NCI-H2171 treated with DMSO at 0.1 percent for 48 hours (cell line): Measurements from ENCODE around the gene CCDC12.
A peak's percentile ranks its signal among the peaks of the same experiment; 100 is the strongest.

Experiments used
- DNase-seq: peaks from one replicate; lab custom pipeline; 2025; lab: John Stamatoyannopoulos, UW

CCDC12 gene

DNA sequence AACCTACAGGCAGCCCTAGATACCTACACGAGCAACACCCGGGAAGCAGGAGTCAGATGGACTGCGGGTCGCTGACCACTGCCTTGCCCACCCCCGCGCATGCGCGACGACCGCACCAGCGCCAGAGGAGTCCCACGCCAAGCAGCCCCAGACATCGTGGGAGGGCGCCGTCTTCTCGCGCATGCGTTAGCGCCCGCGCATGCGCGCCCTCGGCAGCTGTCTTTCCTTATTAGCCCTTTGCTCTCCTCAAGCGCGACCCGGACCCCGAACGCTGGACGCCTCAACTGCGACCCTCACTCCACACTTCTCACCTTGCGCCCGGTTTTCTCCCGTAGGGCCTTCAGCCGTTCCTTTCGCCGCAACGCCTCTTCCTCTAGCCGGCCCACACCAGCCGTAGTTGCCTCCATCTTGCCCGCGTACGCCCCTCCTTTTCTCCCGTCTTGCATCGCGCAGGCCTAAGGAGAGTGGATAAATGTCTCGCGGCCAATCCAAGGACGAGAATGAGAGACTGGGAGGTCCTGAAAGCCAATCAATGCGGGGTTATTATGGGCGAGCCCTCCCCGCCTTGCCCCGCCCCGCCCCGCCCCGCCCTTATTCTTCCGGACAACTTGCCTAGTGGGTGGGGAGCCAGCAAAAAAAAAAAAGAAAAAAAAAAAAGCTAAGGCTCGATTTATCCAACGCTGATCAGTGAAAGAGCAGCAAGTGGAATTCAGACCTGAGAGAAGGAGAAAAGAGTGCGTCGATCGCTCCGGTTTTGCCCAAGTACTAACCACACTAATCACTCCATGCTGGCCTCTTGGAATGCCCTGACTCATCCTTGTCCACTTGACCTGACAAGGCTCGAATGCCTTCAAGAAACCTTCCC, at the start of gene CCDC12:
Gene CCDC12, minus strand, starts transcription at position 420 of the 865 bp plus-strand sequence. Its CDS starts 13 bp downstream, at position 407.
- DNase-seq: peak; percentile 97

DNA sequence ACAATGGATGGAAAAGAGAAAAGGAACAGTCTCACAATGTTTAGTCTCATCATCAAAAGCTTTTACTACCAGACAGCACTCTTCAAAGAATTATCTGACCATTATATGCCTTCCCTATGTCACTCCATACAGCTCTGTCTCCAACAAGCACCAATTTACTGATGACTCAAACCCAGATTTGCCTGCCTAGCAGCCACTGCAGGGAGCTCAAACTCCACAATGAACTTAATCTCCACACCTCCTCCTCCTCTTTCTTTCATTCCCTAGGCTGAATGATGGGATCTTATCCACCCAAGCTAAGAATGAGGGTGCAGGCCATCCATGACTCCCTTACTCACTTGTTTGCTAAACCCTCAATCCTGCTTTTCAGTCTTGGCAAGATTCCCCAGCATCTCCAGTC, 48.4 kb upstream of the CCDC12 start:
- DNase-seq: no peak

DNA sequence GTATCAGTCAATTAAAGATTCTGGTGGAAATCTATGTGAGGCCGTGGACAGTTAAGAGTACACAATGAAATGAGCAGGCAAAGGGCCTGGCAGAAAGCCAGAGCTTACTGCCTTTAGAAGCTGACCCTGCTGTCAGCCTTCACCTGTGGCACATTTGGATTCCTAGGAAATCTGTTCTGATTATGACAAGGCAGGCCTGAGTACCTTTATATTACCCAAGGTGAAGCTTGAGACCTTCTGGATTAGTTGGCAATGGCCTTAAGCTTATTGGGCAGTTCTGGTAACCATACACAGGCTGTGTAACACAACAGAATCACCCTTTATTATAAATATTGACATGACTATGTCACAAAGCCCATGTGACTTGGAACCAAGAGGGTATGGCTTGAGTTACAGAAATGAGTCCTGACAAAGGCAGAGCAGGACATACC, 46.1 kb upstream of the CCDC12 start:
- DNase-seq: peak; percentile 9

DNA sequence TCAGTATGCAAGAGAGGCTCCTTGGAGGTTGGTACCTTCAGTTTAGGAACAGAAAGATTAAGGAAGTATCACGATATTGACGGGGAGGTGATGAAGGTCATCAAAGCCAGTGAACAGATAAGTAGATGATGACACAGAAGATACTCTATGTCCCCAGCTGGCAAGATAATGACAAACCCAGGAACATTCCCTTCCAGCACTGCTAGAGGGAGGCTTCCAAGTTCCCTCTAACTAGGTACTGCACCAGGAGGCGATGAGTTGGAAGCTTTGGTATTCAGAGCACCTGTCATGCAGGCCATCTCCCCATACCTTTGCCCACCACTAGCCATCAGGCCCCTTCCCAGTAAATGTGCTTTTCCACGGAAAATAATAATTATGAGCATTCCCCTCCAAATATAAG, 43.8 kb upstream of the CCDC12 start:
- DNase-seq: no peak

DNA sequence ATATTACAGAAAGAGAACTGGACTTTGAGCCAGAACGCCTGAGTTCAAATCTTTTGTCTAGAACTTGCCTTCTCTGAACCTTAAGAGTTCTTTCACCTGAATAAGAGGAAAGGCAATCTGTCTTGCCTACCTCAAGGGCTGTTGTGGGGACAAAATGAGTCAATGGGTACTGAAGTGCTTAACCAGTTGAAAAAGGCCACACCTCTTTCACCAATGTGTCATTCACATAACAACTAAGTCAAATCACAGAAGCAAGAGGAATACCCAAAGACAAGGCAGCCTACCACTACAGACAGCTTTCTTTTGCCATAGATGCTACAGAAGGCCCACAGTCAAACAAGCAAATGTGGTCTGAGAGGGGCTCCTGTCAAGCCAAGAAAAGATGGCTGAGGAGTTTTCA, 42.7 kb upstream of the CCDC12 start:
- DNase-seq: no peak

DNA sequence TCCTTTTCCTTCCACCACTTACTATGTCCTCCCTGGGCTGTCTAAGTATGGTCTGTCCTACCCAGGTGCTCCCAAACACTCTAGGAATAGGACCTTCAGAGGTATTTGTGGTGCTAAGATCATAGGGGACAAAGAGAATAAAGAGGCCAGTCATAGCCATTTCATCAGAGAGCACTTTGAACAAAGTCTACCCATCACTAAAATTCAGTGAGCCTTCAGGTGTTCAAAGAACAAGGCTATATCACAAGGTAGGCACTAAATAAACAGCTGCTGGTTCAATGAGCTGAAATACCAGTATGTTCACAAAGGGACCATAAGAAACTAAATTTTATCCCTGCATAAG, 41.7 kb upstream of the CCDC12 start:
- DNase-seq: no peak

DNA sequence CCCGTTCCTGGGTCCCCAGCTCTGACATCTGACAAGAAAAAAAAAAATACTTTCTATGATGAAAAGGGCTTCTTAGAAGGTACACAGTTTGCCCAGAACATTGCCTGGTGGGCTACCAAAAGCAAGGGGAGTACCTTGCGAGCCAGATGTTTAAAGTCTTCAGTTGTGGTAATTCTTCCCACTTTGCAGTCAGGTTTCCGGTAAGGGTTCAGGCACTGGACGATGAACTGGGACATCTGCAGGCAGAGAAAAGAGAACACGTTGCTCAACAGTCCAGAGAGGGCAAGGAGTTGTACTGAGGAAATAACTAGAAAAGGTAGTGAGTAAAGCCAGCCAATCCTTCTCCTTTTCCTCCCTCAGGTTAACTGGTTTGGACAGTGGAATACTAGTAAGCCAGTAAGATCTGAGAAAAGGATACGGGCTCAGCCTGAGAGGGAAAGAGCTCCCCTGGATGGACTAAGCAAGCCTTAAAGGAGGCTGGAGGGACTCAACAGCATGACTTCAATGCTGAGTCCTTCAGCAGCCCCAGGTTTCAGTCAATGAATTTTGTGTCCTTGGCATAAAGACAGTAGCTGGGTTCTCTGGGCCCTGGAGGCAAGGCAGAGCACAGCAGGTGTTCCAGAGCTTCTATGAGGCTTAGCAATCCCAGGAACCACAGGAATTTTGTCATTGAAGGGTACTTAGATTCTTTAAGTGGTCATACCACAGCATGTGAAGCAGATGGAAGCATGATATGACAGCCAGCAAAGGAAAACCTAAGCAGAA, 41.1 kb upstream of the CCDC12 start:
- no peak for DNase-seq

DNA sequence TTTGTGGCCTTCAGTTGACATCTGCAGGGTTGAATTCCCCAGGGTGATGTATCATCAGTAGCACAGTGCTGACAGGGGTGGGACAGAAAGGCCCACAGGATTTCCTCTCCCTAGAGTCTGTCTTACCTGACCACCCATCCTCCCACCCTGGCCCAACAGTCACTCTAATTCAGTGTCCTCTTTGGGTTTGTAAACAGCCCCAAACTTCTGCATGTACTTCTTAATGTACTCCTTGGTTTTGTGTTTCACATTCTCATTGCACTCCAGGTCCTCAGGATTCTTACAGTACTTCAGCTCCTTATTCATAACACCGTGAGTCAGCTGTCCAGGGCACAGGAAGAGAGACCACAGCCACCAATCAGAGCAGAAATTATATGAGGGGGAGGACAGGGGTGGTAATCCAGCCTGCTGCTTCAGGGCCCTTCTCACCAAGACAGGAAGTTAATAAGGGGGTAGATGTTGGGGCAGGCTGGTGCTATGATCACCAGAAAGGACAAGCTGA, 40.4 kb upstream of the CCDC12 start:
- peak; percentile 2 for DNase-seq

DNA sequence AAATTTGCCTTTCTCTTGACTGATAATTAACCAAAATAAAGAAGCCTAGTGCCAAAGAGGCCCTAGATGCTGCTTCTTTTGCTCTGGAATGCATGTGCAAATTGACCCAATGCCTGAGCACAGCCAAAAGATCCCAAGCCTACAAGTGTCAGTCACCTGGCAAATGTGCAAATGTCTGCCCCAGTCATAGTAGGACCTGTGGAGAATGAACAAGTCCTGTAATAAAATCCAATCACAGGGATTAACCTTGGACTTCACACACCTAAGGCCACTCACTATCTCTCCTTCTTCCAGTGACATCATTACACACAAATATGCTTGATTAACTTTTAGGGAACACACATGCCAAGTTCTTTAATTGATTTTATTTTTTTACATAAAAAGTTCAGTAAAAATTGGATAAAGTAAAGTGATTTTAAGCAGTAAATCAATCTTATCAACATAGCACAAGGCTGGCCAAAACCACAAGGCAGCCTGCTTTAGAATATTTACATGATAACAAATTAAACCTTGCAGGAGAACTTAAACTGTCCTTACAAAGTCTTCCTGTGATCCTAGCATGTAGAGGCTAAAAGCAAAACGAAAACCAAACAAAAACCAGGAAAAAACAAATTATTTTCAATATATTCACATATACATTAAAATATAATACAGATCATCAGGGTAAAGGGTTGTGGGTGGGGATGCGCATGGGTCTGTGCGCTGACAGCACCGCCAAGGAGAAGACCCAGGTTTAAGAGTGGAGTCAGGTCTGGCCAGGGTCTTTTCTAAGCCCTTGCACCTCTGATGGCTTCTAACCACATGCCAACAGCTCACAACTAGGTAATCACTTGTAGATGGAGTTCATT, 39.8 kb upstream of the CCDC12 start:
- DNase-seq: no peak

DNA sequence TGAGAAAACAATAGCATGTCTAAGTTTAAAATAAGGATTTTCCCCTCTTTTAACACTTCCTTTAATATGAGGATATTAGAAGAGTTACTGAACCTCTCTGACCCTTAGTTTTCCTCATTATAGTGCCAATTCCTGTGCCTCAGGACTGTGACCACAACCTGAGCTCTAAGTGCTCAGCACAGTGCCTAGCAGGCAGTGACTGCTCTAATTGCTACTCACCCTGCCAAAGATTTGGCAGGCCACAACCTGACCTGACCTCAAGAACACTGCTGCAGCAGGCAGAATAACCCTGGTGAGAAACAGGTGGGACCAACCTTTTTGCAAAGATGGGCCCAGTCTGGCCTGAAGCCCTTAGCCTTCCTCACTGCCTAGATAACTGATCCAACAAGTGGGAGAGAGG, 38.6 kb upstream of the CCDC12 start:
- no peak for DNase-seq

DNA sequence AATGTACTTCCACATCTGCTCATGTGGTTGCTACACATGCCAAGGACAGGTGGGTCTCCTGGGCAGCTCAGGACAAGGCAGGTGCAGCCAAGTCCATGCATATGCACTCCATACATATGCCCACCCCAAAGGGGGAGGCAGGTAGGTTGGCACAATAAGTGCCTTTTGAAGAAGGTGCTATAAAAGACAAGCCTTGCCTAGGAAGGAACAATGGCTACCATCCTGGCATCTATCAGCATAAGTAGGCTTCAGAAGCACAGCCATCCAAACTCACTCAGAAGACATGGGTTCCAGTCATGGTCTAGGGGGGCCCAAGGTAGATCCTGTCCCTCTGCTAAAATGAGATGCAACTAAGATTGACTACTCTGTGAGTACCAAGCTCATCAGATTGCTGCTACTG, 37.5 kb upstream of the CCDC12 start:
- no peak for DNase-seq

DNA sequence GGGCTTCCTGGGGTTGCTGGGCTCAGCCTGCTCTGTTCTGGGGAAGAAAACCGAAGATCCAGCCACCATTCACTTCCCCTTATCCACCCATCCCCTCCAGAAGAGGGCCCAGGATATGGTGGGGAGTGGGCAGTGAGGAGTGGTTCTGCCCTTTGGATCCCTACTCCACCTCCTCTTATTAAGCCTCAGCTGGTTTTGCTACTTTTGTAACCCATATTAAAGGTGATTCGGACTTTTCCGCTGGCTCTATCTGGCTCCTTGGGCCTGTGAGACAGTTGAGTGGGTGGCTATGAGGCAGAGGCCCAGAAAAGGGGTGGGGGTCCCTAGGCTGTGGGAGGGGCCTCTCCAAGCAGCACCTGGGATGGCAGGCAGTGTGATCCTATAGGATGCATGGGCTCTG, 36.7 kb upstream of the CCDC12 start:
- DNase-seq: no peak

DNA sequence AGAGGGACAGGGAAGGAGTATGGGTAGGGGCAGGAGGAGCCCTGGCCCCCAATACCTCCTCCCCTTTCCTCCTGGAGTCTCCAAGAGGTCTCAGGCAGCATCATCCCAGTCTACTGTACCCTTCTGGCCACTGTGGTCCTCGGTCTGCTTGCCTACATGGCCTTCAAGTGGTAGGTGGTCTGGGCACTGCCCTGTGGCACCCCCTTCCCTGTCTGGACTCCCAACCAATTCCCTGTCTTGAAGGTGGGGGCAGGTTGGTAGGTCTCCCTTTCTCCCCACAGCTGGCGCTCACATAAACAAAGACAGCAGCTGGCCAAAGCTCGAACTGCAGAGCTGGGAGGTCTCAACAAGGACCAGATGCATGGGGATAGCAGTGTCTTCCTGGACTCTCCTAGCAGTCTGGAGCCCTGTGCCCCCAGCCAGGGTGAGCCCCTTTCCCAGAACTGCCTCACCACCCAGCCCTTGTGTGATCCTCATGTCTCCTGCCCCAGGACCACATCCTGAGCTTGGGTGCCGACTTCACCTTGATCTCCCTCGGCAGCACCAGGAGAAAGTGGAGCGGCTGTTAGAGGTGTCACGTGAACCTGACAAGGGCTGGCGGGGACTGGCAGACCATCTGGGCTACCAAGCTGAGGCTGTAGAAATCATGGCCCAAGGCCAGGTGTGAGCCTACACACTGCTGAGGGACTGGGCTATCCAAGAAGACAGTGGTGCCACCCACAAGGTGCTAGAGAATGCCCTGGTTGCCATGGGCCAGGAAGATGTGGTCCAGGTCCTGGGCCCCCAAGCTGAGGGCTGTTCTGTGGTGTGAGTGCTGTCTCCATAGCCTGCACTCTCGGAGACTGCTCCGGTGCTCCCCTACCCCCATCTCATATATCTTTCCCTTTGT, 36.0 kb upstream of the CCDC12 start:
- peak; percentile 74 for DNase-seq

DNA sequence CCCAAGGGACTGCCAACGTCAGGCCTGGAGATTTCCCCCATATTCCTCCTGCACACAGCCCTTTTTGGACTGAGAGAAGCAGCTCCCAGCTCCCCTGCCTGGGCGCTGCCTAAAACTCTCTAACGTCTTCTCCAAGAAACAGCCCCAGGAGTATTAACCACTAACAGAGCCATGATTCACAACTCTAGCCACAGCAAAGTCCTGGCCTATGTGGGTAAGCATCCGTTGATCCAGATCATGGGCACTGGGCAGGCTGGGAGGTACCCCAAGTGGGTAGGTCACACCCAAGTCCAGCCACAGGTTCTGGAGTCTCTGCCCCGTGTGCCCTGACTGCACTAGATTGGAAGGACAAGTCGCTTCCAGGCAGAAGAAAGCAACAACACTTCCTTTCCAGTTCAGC, 34.8 kb upstream of the CCDC12 start:
- no peak for DNase-seq

DNA sequence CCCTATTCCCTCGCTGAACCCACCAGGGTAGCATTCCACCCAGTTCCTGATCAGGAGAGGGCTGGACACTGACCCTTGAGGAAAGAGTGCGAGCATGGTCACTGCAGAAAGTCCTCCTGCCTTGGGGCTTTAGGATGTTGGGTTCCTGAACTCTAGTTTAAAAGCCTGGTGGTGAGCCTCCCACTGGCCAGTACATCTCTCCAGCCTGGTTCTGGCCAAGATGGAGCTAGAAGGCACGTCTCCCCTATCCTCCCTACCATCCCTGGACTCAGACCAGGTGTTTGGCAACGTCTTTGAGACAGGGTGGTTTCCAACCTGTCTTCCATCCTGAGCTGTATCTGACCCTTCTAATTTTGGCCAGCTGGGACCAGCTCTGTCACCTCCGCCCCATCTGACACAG, 34.4 kb upstream of the CCDC12 start:
- no peak for DNase-seq

DNA sequence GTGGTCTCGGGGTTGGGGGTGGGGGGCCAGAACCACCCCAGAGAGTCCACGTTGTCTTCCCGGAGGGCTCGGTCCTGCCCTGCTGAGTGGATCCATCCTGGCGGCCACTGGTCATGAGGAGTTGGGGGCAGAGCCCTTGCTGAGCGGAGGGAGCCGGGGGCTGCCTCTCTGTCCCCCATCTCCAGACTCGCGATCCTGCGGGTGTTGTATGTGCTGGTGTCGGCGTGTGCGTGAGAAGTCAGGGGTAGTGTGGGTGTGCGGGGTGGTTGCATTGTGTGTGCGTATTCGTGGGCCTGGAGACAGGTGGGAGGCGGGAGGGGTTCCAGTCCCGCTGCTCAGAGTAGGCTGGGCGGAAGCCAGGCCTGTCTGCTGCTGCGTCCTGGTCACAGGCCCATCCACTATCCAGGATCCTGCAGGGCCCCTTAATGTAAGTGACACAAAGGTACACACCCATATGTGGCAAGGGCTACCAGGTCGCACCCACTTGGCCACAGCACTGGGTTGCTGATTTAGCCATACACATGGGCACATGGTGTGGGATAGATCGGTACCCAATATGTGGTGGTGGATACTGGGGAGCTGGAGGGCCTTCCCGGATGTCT, 33.7 kb upstream of the CCDC12 start:
- DNase-seq: no peak

DNA sequence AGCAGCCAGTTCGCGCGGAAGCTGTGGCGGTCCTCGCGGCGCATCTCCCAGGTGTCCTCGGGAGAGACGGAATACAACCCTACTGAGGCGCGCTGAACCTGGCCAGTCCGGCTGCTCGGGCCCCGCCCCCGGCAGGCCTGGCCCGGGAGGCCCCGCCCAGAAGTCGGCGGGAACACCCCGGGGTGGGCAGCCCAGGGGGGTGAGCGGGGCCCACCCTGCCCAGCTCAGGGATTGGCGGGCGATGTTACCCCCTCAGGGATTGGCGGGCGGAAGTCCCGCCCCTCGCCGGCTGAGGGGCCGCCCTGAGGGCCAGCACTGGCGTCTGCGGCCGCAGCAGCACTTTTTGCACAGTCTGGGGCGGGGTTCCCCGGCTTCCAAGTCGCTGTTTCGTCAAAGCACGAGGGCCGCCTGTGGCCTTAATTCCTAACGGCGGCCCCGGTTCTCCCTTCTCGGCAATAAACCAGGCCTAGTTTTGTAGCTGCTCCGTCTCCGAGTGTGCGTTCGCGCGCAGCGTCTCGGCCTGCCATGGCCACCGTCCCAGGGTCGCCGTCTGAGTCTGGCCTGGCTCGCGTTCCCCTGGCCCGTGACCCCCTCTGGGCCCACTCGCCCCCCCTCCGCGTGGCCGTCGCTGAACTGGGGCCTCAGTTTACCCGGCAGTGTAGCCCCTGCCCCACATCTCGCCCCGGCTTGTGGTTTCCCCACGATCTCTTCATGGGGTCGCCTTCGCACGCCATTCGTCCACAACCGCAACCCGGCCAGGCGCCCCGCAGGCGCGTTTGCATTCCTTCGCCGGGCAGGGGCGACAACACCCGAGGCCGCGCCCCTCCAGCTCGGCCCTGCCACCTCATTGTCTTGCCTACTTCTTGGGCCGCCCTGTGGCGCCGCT, 32.9 kb upstream of the CCDC12 start:
- DNase-seq: peak; percentile 60

DNA sequence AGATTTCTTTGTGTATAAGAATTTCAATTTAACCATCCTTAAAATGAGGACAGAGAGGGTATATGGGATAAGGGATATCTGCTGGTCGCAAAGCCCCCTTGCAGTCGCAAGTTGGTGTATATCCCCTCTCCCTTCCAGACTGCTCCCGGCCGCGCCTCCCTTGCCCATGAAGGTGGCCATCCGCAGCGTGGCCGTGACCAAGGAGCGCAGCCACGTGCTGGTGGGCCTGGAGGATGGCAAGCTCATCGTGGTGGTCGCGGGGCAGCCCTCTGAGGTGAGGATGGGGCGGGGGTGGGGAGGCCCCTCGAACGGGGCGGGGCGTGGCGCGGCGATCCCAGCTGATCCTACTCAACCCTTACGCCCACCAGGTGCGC, 32.3 kb upstream of the CCDC12 start:
- DNase-seq: no peak

DNA sequence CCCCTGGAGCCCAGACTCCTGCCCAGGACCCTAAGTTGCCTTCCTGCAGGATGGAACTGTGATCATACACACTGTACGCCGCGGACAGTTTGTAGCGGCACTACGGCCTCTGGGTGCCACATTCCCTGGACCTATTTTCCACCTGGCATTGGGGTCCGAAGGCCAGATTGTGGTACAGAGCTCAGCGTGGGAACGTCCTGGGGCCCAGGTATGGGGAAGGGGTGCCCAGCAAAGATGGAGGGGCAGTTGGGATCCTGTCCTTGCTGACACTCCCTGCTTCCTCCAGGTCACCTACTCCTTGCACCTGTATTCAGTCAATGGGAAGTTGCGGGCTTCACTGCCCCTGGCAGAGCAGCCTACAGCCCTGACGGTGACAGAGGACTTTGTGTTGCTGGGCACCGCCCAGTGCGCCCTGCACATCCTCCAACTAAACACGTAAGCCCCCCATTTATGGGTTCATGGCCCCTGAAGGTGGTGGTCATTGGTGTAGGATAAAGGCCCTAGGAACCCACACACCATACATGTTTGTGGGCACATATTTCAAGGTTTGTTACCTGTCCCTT, 31.8 kb upstream of the CCDC12 start:
- no peak for DNase-seq
